Vein endothelial cell (primary cell): ENCODE data around the gene ACAD11. TPM values are rescaled to one million over a fixed set of nuclear protein-coding genes. Genes with fewer than 3 reads are reported as not detected.

ENCODE experiments used
- total RNA-seq: library from RNA; depleted of rRNA; stranded (reverse); fragments of >200 nt; gene quantifications from 2 replicates; pipeline ENCODE4 v1.2.3, GENCODE V29; 2012

Gene ACAD11
- 18.5 and 18.9 TPM in 2 replicates for total RNA-seq

GRCh38 chr3:132659365-132660051, at the start of gene ACAD11:
TSS of gene ACAD11 (minus strand) at chr3:132659809. CDS start at chr3:132659751, 58 bp downstream.

GRCh38 chr3:132660052-132660810, 622 bp upstream of the ACAD11 start, which contains the start of gene UBA5:
TSS of gene UBA5 (plus strand) at chr3:132660329. CDS start at chr3:132660538, 209 bp downstream.

GRCh38 chr3:132596816-132597433, 62.7 kb downstream of the ACAD11 start, which contains the start of gene ACKR4:
TSS of gene ACKR4 (plus strand) at chr3:132597270. CDS start at chr3:132600398, 3,128 bp downstream.

Other genes starting within 250 kb of the ACAD11 start
- gene DNAJC13, start 242.3 kb downstream of the ACAD11 start, total RNA-seq = 66.6 and 93.6 TPM in 2 replicates
- 1.7 and 2.9 TPM in 2 replicates for gene ACKR4, start 62.5 kb downstream of the ACAD11 start, total RNA-seq
- gene UBA5, start 520 bp upstream of the ACAD11 start, total RNA-seq = 24.0 and 26.8 TPM in 2 replicates
- 33.3 and 36.3 TPM in 2 replicates for gene NPHP3, start 62.6 kb upstream of the ACAD11 start, total RNA-seq